ENCODE results near the gene PLA2G6. TPM values are rescaled to one million over a fixed set of nuclear protein-coding genes. Genes with fewer than 3 reads are reported as not detected.

The PLA2G6 gene
- total and polyA plus RNA-seq, 2 of the 13 experiments (the other 11 are each of a cell fraction or from before 2014, with no cell fraction given) = 4.8 to 11.5 TPM

GRCh38 chr22:38202437-38203089 lies 20.9 kb upstream of the PLA2G6 start:
- intact Hi-C loops (cut with micrococcal nuclease; ENCODE audit: unreplicated experiment) = loop anchor here (5.0 kb wide), 1 partner anchor 90 kb away; the partner anchor contains the start of gene BAIAP2L2
- peak; percentile 76 for ATAC-seq
- ChIA-PET CTCF (ENCODE audit: low intra/inter-chr PET ratio, low total read pairs) (no interaction called here), POLR2A (interaction anchor here (0.9 to 3.3 kb wide), 14 partner anchors 9 to 95 kb away, joined by 3 to 26 read pairs (median 6); partner anchors contain the start of genes BAIAP2L2 and PLA2G6)
- Histone ChIP-seq H2AFZ (ENCODE audit: low read length) (no peak overlapping the region), H3K4me1 (ENCODE audit: insufficient read depth, low read length) (peaks cover 46% of the 10 kb centered on the region), H3K4me2 (ENCODE audit: low read depth, low read length) (peak overlapping the region; percentile 87), H4K20me1 (ENCODE audit: insufficient read depth, low read length) (peaks cover 42% of the 10 kb centered on the region; the same call in 1 of the 2 replicates), H3K9me3 (ENCODE audit: low read length) (no peaks in the 10 kb centered on the region), H3K27ac (ENCODE audit: extremely low read length, insufficient read depth, low read length) (peak overlapping the region; percentile 90), H3K27me3 (ENCODE audit: control insufficient read depth in 1 of 2, insufficient read depth in 2 of 2, low read length in 2 of 2) (no peaks in the 10 kb centered on the region), H3K79me2 (ENCODE audit: insufficient read depth, low read length) (peaks cover 46% of the 10 kb centered on the region), H3K9ac (ENCODE audit: insufficient read depth, low read depth, low read length) (peak overlapping the region; percentile 98), H3K36me3 (replicated peaks in 1 of 2; ENCODE audit: control insufficient read depth in 1 of 2, insufficient read depth in 2 of 2, low read length in 2 of 2) (peaks cover 0 to 5% of the 10 kb centered on the region in 2 experiments; a peak in 2 of 5 replicates), H3K4me3 (replicated peaks in 1 of 3; ENCODE audit: insufficient read depth in 1 of 3, low read depth in 2 of 3, low read length in 3 of 3) (peak overlapping the region; percentile 78 to 88 (median 83))
- DNase-seq (ENCODE audit: low spot score) = peak; percentile 50
- WGBS (ENCODE audit: low lambda C conversion rate) = 3% methylated on average over 6 of the region's 74 CpGs
- BruUV-seq (replicated peaks) = no TSS peak
- in situ Hi-C loops (cut with HindIII; ENCODE audit: extremely low pct_ligation_motif_present, low pct_unique_long_range_greater_than_20kb) = loop anchor here (10.0 kb wide), 1 partner anchor 88 kb away; the partner anchor contains the start of gene BAIAP2L2
- no peak for FAIRE-seq
- TF ChIP-seq ZIK1 (CRISPR knock-in tag; IDR thresholded peaks at IDR 0.05; ENCODE audit: borderline replicate concordance, low read depth) = 0 out of 2 replicates have a peak, but pooled peaks have one; percentile 9
- peak; percentile 99 for TF ChIP-seq AGO1 (IDR thresholded peaks at IDR 0.05; ENCODE audit: low read depth, low read length, poor library complexity, severe bottlenecking)
- 0 out of 2 replicates have a peak, but pooled peaks have one; percentile 59 for TF ChIP-seq ZSCAN5A (CRISPR knock-in tag; IDR thresholded peaks at IDR 0.05; ENCODE audit: borderline replicate concordance)
- TF ChIP-seq NR2F6 (IDR thresholded peaks at IDR 0.05) = no peak
- TF ChIP-seq NR2F6 (CRISPR knock-in tag; IDR thresholded peaks at IDR 0.05) = peak; percentile 11; the same call in 1 of the 2 replicates
- peak; percentile 17; the same call in 1 of the 2 replicates for TF ChIP-seq ZNF670 (CRISPR knock-in tag; IDR thresholded peaks at IDR 0.05; ENCODE audit: borderline replicate concordance)
- TF ChIP-seq ZKSCAN1 (IDR thresholded peaks at IDR 0.05; ENCODE audit: low read length) = no peak
- peak; percentile 29; the same call in 1 of the 2 replicates for TF ChIP-seq MLXIP (CRISPR knock-in tag; IDR thresholded peaks at IDR 0.05; ENCODE audit: borderline replicate concordance)
- TF ChIP-seq IRF9 (CRISPR knock-in tag; IDR thresholded peaks at IDR 0.05; ENCODE audit: borderline replicate concordance) = peak; percentile 19; the same call in 1 of the 2 replicates
- 0 out of 2 replicates have a peak, but pooled peaks have one; percentile 49 for TF ChIP-seq ZNF354B (CRISPR knock-in tag; IDR thresholded peaks at IDR 0.05)
- peak; percentile 12 for TF ChIP-seq SRY (CRISPR knock-in tag; IDR thresholded peaks at IDR 0.05)
- TF ChIP-seq FOXK2 (IDR thresholded peaks at IDR 0.05) = peak; percentile 65; the same call in 1 of the 2 replicates
- 0 out of 2 replicates have a peak, but pooled peaks have one; percentile 66 for TF ChIP-seq ZNF510 (CRISPR knock-in tag; IDR thresholded peaks at IDR 0.05; ENCODE audit: low read depth)
- TF ChIP-seq NFE2L2 (IDR thresholded peaks at IDR 0.05; ENCODE audit: low read length) = no peak
